Activated CD4-positive, alpha-beta T cell treated with anti-CD3 and anti-CD28 coated beads, Interleukin-2, amount 10 ng/mL, durations not matched to agents 7 days and 5 days (primary cell): ENCODE data around the gene GIGYF2. TPM values are rescaled to one million over a fixed set of nuclear protein-coding genes. Genes with fewer than 3 reads are reported as not detected.

Experiments
- CTCF ChIA-PET: fragments of 350-600 bp; sonication (Branson Sonifier 250); formaldehyde crosslinking; loops from one replicate; lab custom pipeline; 2021; ENCODE audit warnings: antibody characterized with exemption; lab: Charles Lee
- POLR2A ChIA-PET: fragments of 350-600 bp; sonication (Branson Sonifier 250); formaldehyde crosslinking; loops from one replicate; lab custom pipeline; 2021; ENCODE audit warnings: antibody characterized with exemption; lab: Charles Lee
- DNase-seq: peaks from one replicate; pipeline ENCODE4 v3.0.0-alpha.2; 2020
- H3K27ac Mint-ChIP-seq: one replicate; pipeline ENCODE4 v1.8.0; 2021; ENCODE audit warnings: mild to moderate bottlenecking, moderate library complexity, mixed read lengths
- H3K27me3 Mint-ChIP-seq: one replicate; pipeline ENCODE4 v1.8.0; 2021; ENCODE audit warnings: mixed read lengths
- H3K36me3 Mint-ChIP-seq: one replicate; pipeline ENCODE4 v1.8.0; 2021; ENCODE audit warnings: low read depth, mixed read lengths
- H3K4me1 Mint-ChIP-seq: one replicate; pipeline ENCODE4 v1.8.0; 2021; ENCODE audit warnings: mixed read lengths
- H3K4me3 Mint-ChIP-seq: one replicate; pipeline ENCODE4 v1.8.0; 2021; ENCODE audit warnings: mild to moderate bottlenecking, moderate library complexity, mixed read lengths
- H3K9me3 Mint-ChIP-seq: one replicate; pipeline ENCODE4 v1.8.0; 2021; ENCODE audit warnings: mixed read lengths
- total RNA-seq, 2 experiments: library from RNA; stranded (reverse); gene quantifications; one replicate each; pipeline ENCODE4 v1.2.3, GENCODE V29; 2021

The GIGYF2 gene
- total RNA-seq, 2 experiments from 2014 or later, result 54.3 to 58.7 TPM

- Mint-ChIP-seq H3K4me3 (no peak overlapping the region), H3K36me3 (peaks cover 44% of the 10 kb centered on the region), H3K4me1 (peaks cover 3% of the 10 kb centered on the region), H3K27me3 (no peaks in the 10 kb centered on the region), H3K9me3 (no peaks in the 10 kb centered on the region), H3K27ac (no peak overlapping the region)
- ChIA-PET CTCF (interaction anchor here (0.6 kb wide), 1 partner anchor 200 kb away, joined by 3 read pairs; no protein-coding TSS in a partner anchor), POLR2A (no interaction called here)
- no peak for DNase-seq
Measured at GRCh38 chr2:232809349-232810124, 112.4 kb downstream of the GIGYF2 start.

- H3K36me3 Mint-ChIP-seq, result peaks cover 44% of the 10 kb centered on the region
- CTCF ChIA-PET, result no interaction called here
- H3K9me3 Mint-ChIP-seq, result no peaks in the 10 kb centered on the region
Measured at GRCh38 chr2:232810444-232810843, 113.3 kb downstream of the GIGYF2 start.

GRCh38 chr2:232815569-232815968, 118.4 kb downstream of the GIGYF2 start:
- H3K4me1 Mint-ChIP-seq, result peaks cover 4% of the 10 kb centered on the region
- DNase-seq, result no peak
- peaks cover 52% of the 10 kb centered on the region for H3K36me3 Mint-ChIP-seq
- no peak overlapping the region for H3K4me3 Mint-ChIP-seq
- H3K9me3 Mint-ChIP-seq, result no peaks in the 10 kb centered on the region
- no peak overlapping the region for H3K27ac Mint-ChIP-seq
- ChIA-PET CTCF (interaction anchor here (1.1 to 1.2 kb wide), 2 partner anchors 17 to 37 kb away, joined by 3 read pairs; no protein-coding TSS in a partner anchor), POLR2A (no interaction called here)
- no peaks in the 10 kb centered on the region for H3K27me3 Mint-ChIP-seq

More at GRCh38 chr2:232810444-232810843, 113.3 kb downstream of the GIGYF2 start:
- Mint-ChIP-seq H3K27me3 (no peaks in the 10 kb centered on the region), H3K4me1 (peaks cover 3% of the 10 kb centered on the region), H3K27ac (no peak overlapping the region), H3K4me3 (no peak overlapping the region)
- POLR2A ChIA-PET, result no interaction called here
- DNase-seq, result no peak

GRCh38 chr2:232816657-232817056, 119.5 kb downstream of the GIGYF2 start:
- Mint-ChIP-seq H3K27ac (no peak overlapping the region), H3K9me3 (no peaks in the 10 kb centered on the region), H3K4me1 (peaks cover 2% of the 10 kb centered on the region), H3K4me3 (no peak overlapping the region), H3K36me3 (peaks cover 51% of the 10 kb centered on the region), H3K27me3 (no peaks in the 10 kb centered on the region)
- ChIA-PET CTCF (interaction anchor here (0.5 to 1.0 kb wide), 2 partner anchors 244 to 286 kb away, joined by 3 read pairs; partner anchors contain the start of gene INPP5D), POLR2A (no interaction called here)
- no peak for DNase-seq

- H3K27me3 Mint-ChIP-seq, result no peaks in the 10 kb centered on the region
- ChIA-PET CTCF (interaction anchor here (0.6 kb wide), 1 partner anchor 33 kb away, joined by 3 read pairs; no protein-coding TSS in a partner anchor), POLR2A (no interaction called here)
- H3K9me3 Mint-ChIP-seq, result no peaks in the 10 kb centered on the region
- H3K4me1 Mint-ChIP-seq, result peaks cover 2% of the 10 kb centered on the region
- DNase-seq, result no peak
- no peak overlapping the region for H3K4me3 Mint-ChIP-seq
- peaks cover 48% of the 10 kb centered on the region for H3K36me3 Mint-ChIP-seq
- no peak overlapping the region for H3K27ac Mint-ChIP-seq
Measured at GRCh38 chr2:232817756-232818155, 120.6 kb downstream of the GIGYF2 start.

GRCh38 chr2:232829988-232830387, 132.9 kb downstream of the GIGYF2 start:
- POLR2A ChIA-PET, result interaction anchor here (0.7 kb wide), 1 partner anchor 40 kb away, joined by 3 read pairs; no protein-coding TSS in a partner anchor
- Mint-ChIP-seq H3K36me3 (peaks cover 55% of the 10 kb centered on the region), H3K27ac (no peak overlapping the region), H3K4me3 (no peak overlapping the region), H3K4me1 (peaks cover 1% of the 10 kb centered on the region), H3K9me3 (no peaks in the 10 kb centered on the region), H3K27me3 (no peaks in the 10 kb centered on the region)
- DNase-seq, result no peak
- CTCF ChIA-PET, result no interaction called here

- POLR2A ChIA-PET, result no interaction called here
- Mint-ChIP-seq H3K4me3 (no peak overlapping the region), H3K27ac (no peak overlapping the region), H3K36me3 (peaks cover 48% of the 10 kb centered on the region), H3K9me3 (no peaks in the 10 kb centered on the region), H3K4me1 (peaks cover 1% of the 10 kb centered on the region), H3K27me3 (no peaks in the 10 kb centered on the region)
- CTCF ChIA-PET, result no interaction called here
- DNase-seq, result no peak
Measured at GRCh38 chr2:232831496-232831895, 134.4 kb downstream of the GIGYF2 start.

- CTCF ChIA-PET, result no interaction called here
Measured at GRCh38 chr2:232833830-232834229, 136.7 kb downstream of the GIGYF2 start.

GRCh38 chr2:232835687-232836208, 138.6 kb downstream of the GIGYF2 start:
- no peaks in the 10 kb centered on the region for H3K27me3 Mint-ChIP-seq
- CTCF ChIA-PET, result interaction anchor here (0.6 to 1.4 kb wide), 3 partner anchors 128 to 225 kb away, joined by 3 to 4 read pairs (median 3); partner anchors contain the start of gene INPP5D
- POLR2A ChIA-PET, result no interaction called here
- H3K4me3 Mint-ChIP-seq, result no peak overlapping the region
- peaks cover 70% of the 10 kb centered on the region for H3K36me3 Mint-ChIP-seq
- peaks cover 37% of the 10 kb centered on the region for H3K4me1 Mint-ChIP-seq
- no peak overlapping the region for H3K27ac Mint-ChIP-seq
- H3K9me3 Mint-ChIP-seq, result no peaks in the 10 kb centered on the region
- no peak for DNase-seq

More at GRCh38 chr2:232833830-232834229, 136.7 kb downstream of the GIGYF2 start:
- H3K36me3 Mint-ChIP-seq, result peaks cover 59% of the 10 kb centered on the region
- H3K4me1 Mint-ChIP-seq, result peaks cover 19% of the 10 kb centered on the region
- peak overlapping the region; percentile 14 for H3K27ac Mint-ChIP-seq
- H3K27me3 Mint-ChIP-seq, result no peaks in the 10 kb centered on the region
- H3K4me3 Mint-ChIP-seq, result no peak overlapping the region
- H3K9me3 Mint-ChIP-seq, result no peaks in the 10 kb centered on the region
- DNase-seq, result no peak
- POLR2A ChIA-PET, result interaction anchor here (0.9 kb wide), 1 partner anchor 8 kb away, joined by 8 read pairs; no protein-coding TSS in a partner anchor

- ChIA-PET CTCF (interaction anchor here (0.6 to 1.4 kb wide), 3 partner anchors 34 to 223 kb away, joined by 3 read pairs; partner anchors contain the start of gene INPP5D), POLR2A (no interaction called here)
- no peak for DNase-seq
- Mint-ChIP-seq H3K27ac (peak overlapping the region; percentile 63), H3K4me3 (no peak overlapping the region), H3K4me1 (peaks cover 37% of the 10 kb centered on the region), H3K9me3 (no peaks in the 10 kb centered on the region), H3K36me3 (peaks cover 64% of the 10 kb centered on the region), H3K27me3 (no peaks in the 10 kb centered on the region)
Measured at GRCh38 chr2:232836934-232837333, 139.8 kb downstream of the GIGYF2 start.

- H3K4me1 Mint-ChIP-seq, result peaks cover 37% of the 10 kb centered on the region
- H3K27me3 Mint-ChIP-seq, result no peaks in the 10 kb centered on the region
- H3K4me3 Mint-ChIP-seq, result peak overlapping the region; percentile 27
- ChIA-PET CTCF (interaction anchor here (0.6 to 1.0 kb wide), 2 partner anchors 27 to 528 kb away, joined by 3 read pairs; no protein-coding TSS in a partner anchor), POLR2A (no interaction called here)
- peak; percentile 64 for DNase-seq
- no peaks in the 10 kb centered on the region for H3K9me3 Mint-ChIP-seq
- H3K27ac Mint-ChIP-seq, result peak overlapping the region; percentile 89
- peaks cover 59% of the 10 kb centered on the region for H3K36me3 Mint-ChIP-seq
Measured at GRCh38 chr2:232838406-232838874, 141.3 kb downstream of the GIGYF2 start.

- CTCF ChIA-PET, result interaction anchor here (1.0 kb wide), 1 partner anchor 14 kb away, joined by 3 read pairs; no protein-coding TSS in a partner anchor
Measured at GRCh38 chr2:232839411-232840079, 142.4 kb downstream of the GIGYF2 start.

More at GRCh38 chr2:232839411-232840079, 142.4 kb downstream of the GIGYF2 start:
- no peak for DNase-seq
- Mint-ChIP-seq H3K4me1 (peaks cover 44% of the 10 kb centered on the region), H3K9me3 (no peaks in the 10 kb centered on the region), H3K27ac (peak overlapping the region; percentile 89), H3K4me3 (no peak overlapping the region), H3K27me3 (no peaks in the 10 kb centered on the region), H3K36me3 (peaks cover 58% of the 10 kb centered on the region)
- POLR2A ChIA-PET, result no interaction called here
